GM23338 (cell line): ENCODE data around the gene MCHR2. TPM values are rescaled to one million over a fixed set of nuclear protein-coding genes. Genes with fewer than 3 reads are reported as not detected.

Experiments
- ATAC-seq: fragments of 200-7000 bp; cut with Tn5 transposase; 3 replicates; pipeline ENCODE4 v1.9.1; 2020
- DNase-seq: peaks from one replicate; pipeline ENCODE4 v3.0.0-alpha.2; 2015; ENCODE audit warnings: low spot score
- H2AFZ ChIP-seq: fragments of 200-600 bp; sonication (generic); 2 replicates; pipeline ENCODE4 v1.8.0; 2016; ENCODE audit warnings: antibody characterized with exemption, mild to moderate bottlenecking, moderate library complexity
- H3F3A ChIP-seq: fragments of 200-600 bp; sonication (generic); replicated peaks from 2 replicates; pipeline ENCODE4 v1.8.0; 2017; ENCODE audit warnings: antibody characterized with exemption, mixed run types, low read depth
- H3K27ac ChIP-seq: fragments of 200-600 bp; sonication (generic); 2 replicates; pipeline ENCODE4 v1.6.1; 2016; ENCODE audit warnings: low read depth
- H3K27me3 ChIP-seq: fragments of 200-600 bp; sonication (generic); 2 replicates; pipeline ENCODE4 v1.8.0; 2016; ENCODE audit warnings: mild to moderate bottlenecking, mixed run types, moderate library complexity; ENCODE audit not compliant: insufficient read depth
- H3K36me3 ChIP-seq: fragments of 200-600 bp; sonication (generic); 2 replicates; pipeline ENCODE4 v1.8.0; 2016; ENCODE audit warnings: mild to moderate bottlenecking; ENCODE audit not compliant: insufficient read depth
- H3K4me1 ChIP-seq: fragments of 200-600 bp; sonication (generic); 2 replicates; pipeline ENCODE4 v1.8.0; 2016; ENCODE audit warnings: mild to moderate bottlenecking, moderate library complexity; ENCODE audit not compliant: insufficient read depth
- H3K4me2 ChIP-seq: fragments of 200-600 bp; sonication (generic); 2 replicates; pipeline ENCODE4 v1.7.1; 2017; ENCODE audit warnings: mixed run types
- H3K4me3 ChIP-seq: fragments of 200-600 bp; sonication (generic); 2 replicates; pipeline ENCODE4 v1.6.1; 2016; ENCODE audit warnings: mixed run types
- H3K79me2 ChIP-seq: fragments of 200-600 bp; sonication (generic); replicated peaks from 2 replicates; pipeline ENCODE4 v1.8.0; 2017; ENCODE audit warnings: mild to moderate bottlenecking; ENCODE audit not compliant: insufficient read depth
- H3K9me2 ChIP-seq: fragments of 200-600 bp; sonication (generic); 2 replicates; pipeline ENCODE4 v1.8.0; 2017; ENCODE audit not compliant: insufficient read depth
- H4K20me1 ChIP-seq: fragments of 200-600 bp; sonication (generic); replicated peaks from 2 replicates; pipeline ENCODE4 v1.8.0; 2017; ENCODE audit warnings: mild to moderate bottlenecking; ENCODE audit not compliant: insufficient read depth
- H3K27ac Mint-ChIP-seq: 2 replicates; pipeline ENCODE4 v1.8.0; 2020; ENCODE audit warnings: inconsistent platforms, mild to moderate bottlenecking, moderate library complexity, mixed read lengths
- H3K27me3 Mint-ChIP-seq: 3 replicates; pipeline ENCODE4 v1.8.0; 2022; ENCODE audit warnings: low read depth, mild to moderate bottlenecking, moderate library complexity, mixed read lengths, inconsistent platforms; ENCODE audit not compliant: insufficient read depth, poor library complexity
- H3K36me3 Mint-ChIP-seq: 3 replicates; pipeline ENCODE4 v1.8.0; 2021; ENCODE audit warnings: low read depth, mild to moderate bottlenecking, inconsistent platforms, moderate library complexity, mixed read lengths
- H3K4me1 Mint-ChIP-seq: 3 replicates; pipeline ENCODE4 v1.8.0; 2020; ENCODE audit warnings: mild to moderate bottlenecking, inconsistent platforms, mixed read lengths
- H3K4me3 Mint-ChIP-seq: 3 replicates; pipeline ENCODE4 v1.8.0; 2021; ENCODE audit warnings: moderate library complexity, mild to moderate bottlenecking, inconsistent platforms, mixed read lengths
- H3K9me3 Mint-ChIP-seq: 3 replicates; pipeline ENCODE4 v1.8.0; 2020; ENCODE audit warnings: moderate library complexity, mild to moderate bottlenecking, inconsistent platforms, mixed read lengths
- CREB1 ChIP-seq: fragments of 250-450 bp; sonication (Bioruptor Pico); IDR thresholded peaks from 2 replicates; pipeline ENCODE4 v1.5.0; 2020; ENCODE audit warnings: low read depth, mild to moderate bottlenecking, moderate library complexity
- CTCF ChIP-seq, 2 experiments: fragments of 200-600 bp in 1 of 2; sonication (generic) in 1 of 2; conservative IDR thresholded peaks; 2 replicates each; pipeline versions ENCODE4 v1.5.1 to v1.6.1; 2016 to 2017; ENCODE audit warnings: antibody characterized with exemption in 2 of 2, low read depth in 2 of 2, mild to moderate bottlenecking in 2 of 2, moderate library complexity in 1 of 2
- ETS1 ChIP-seq: IDR thresholded peaks from 2 replicates; pipeline ENCODE4 v1.6.1; 2016; ENCODE audit warnings: antibody characterized with exemption
- EZH2 ChIP-seq: fragments of 200-600 bp; sonication (generic); IDR thresholded peaks from one replicate; pipeline ENCODE4 v1.8.0; 2017; ENCODE audit warnings: antibody characterized with exemption, mild to moderate bottlenecking, low read depth; ENCODE audit not compliant: unreplicated experiment
- POLR2AphosphoS5 ChIP-seq: IDR thresholded peaks from 2 replicates; pipeline ENCODE4 v1.6.1; 2016; ENCODE audit warnings: antibody characterized with exemption, low read depth
- STAT1 ChIP-seq: IDR thresholded peaks from one replicate; pipeline ENCODE4 v1.6.1; 2016; ENCODE audit warnings: antibody characterized with exemption; ENCODE audit not compliant: unreplicated experiment
- ZNF114 ChIP-seq: fragments of 250-450 bp; sonication (Bioruptor Pico); IDR thresholded peaks from 2 replicates; pipeline ENCODE4 v1.5.0; 2020; ENCODE audit warnings: mild to moderate bottlenecking, moderate library complexity
- ZNF331 ChIP-seq: fragments of 250-450 bp; sonication (Bioruptor Pico); IDR thresholded peaks from 2 replicates; pipeline ENCODE4 v1.5.0; 2020; ENCODE audit warnings: low read depth, mild to moderate bottlenecking, moderate library complexity
- ZNF462 ChIP-seq: fragments of 250-450 bp; sonication (Bioruptor Pico); IDR thresholded peaks from 2 replicates; pipeline ENCODE4 v1.5.0; 2020; ENCODE audit warnings: mild to moderate bottlenecking, moderate library complexity
- polyA plus RNA-seq: library from polyadenylated mRNA; unstranded; fragments of >200 nt; fragmentation: Nextera tagmentation; extraction: Ambion mirVana; gene quantifications from 2 replicates; pipeline ENCODE4 v1.2.1, GENCODE V29; 2016
- total RNA-seq: library from RNA; depleted of rRNA; stranded (reverse); fragments of >200 nt; shearing (Covaris generic); gene quantifications from 2 replicates; pipeline ENCODE4 v1.2.3, GENCODE V29; 2014

The MCHR2 gene
- total and polyA plus RNA-seq, 2 experiments from 2014 or later, result not detected

- TF ChIP-seq ETS1 (no peak), ZNF114 (no peak), CTCF (conservative IDR thresholded peaks at IDR 0.05; ENCODE audit: low read depth in 2 of 2) (no peak), POLR2AphosphoS5 (no peak), EZH2 (no peak), CREB1 (CRISPR knock-in tag) (no peak)
These were observed 107.0 kb downstream of the MCHR2 start (continued) for GRCh38 chr6:99887066-99887465.

- no peak for DNase-seq
- H3K4me3 Mint-ChIP-seq, result no peak overlapping the region
- H3K27me3 Mint-ChIP-seq, result peaks cover 4% of the 10 kb centered on the region
- Histone ChIP-seq H3K27ac (no peak overlapping the region), H2AFZ (no peak overlapping the region; the same call in 1 of the 2 replicates), H3K4me3 (no peak overlapping the region), H4K20me1 (no peaks in the 10 kb centered on the region), H3K4me2 (no peak overlapping the region), H3K9me2 (peaks cover 8% of the 10 kb centered on the region; the same call in 1 of the 2 replicates), H3K4me1 (no peaks in the 10 kb centered on the region), H3F3A (no peaks in the 10 kb centered on the region), H3K79me2 (no peaks in the 10 kb centered on the region), H3K36me3 (no peaks in the 10 kb centered on the region), H3K27me3 (no peaks in the 10 kb centered on the region)
- no peak for ATAC-seq
- H3K4me1 Mint-ChIP-seq, result peaks cover 10% of the 10 kb centered on the region
- H3K27ac Mint-ChIP-seq, result no peak overlapping the region
- no peaks in the 10 kb centered on the region for H3K36me3 Mint-ChIP-seq
- TF ChIP-seq ZNF462 (no peak), CREB1 (CRISPR knock-in tag) (no peak), ZNF331 (no peak), STAT1 (no peak), EZH2 (no peak), ZNF114 (no peak), POLR2AphosphoS5 (no peak)
- no peaks in the 10 kb centered on the region for H3K9me3 Mint-ChIP-seq
These were observed 109.0 kb downstream of the MCHR2 start for GRCh38 chr6:99885051-99885450.
